Neuronal stem cell (in vitro differentiated cells): ENCODE measurements around the gene TPH1. TPM values are rescaled to one million over a fixed set of nuclear protein-coding genes. Genes with fewer than 3 reads are reported as not detected.

ENCODE experiments used
- DNase-seq: peaks from one replicate; pipeline ENCODE4 v3.0.0-alpha.2; 2013; ENCODE audit warnings: low spot score
- H2AFZ ChIP-seq: one replicate; pipeline ENCODE4 v1.6.1; 2013; ENCODE audit warnings: mild to moderate bottlenecking, low read length, inconsistent platforms
- H2AK5ac ChIP-seq: 2 replicates; pipeline ENCODE4 v1.6.1; 2013; ENCODE audit warnings: low read depth, mild to moderate bottlenecking, inconsistent platforms, low read length, moderate library complexity, mixed read lengths
- H2BK120ac ChIP-seq: 2 replicates; pipeline ENCODE4 v1.6.1; 2013; ENCODE audit warnings: low read depth, mild to moderate bottlenecking, inconsistent platforms, low read length, moderate library complexity, mixed read lengths
- H2BK12ac ChIP-seq: one replicate; pipeline ENCODE4 v1.6.1; 2013; ENCODE audit warnings: low read length, inconsistent platforms
- H2BK15ac ChIP-seq: 2 replicates; pipeline ENCODE4 v1.6.1; 2013; ENCODE audit warnings: mild to moderate bottlenecking, low read length, inconsistent platforms, mixed read lengths
- H2BK5ac ChIP-seq: one replicate; pipeline ENCODE4 v1.6.1; 2013; ENCODE audit warnings: inconsistent platforms, mild to moderate bottlenecking, low read length, moderate library complexity
- H3K14ac ChIP-seq: one replicate; pipeline ENCODE4 v1.6.1; 2013; ENCODE audit warnings: low read length, inconsistent platforms
- H3K18ac ChIP-seq: 2 replicates; pipeline ENCODE4 v1.6.1; 2013; ENCODE audit warnings: low read length, inconsistent platforms
- H3K23ac ChIP-seq: 2 replicates; pipeline ENCODE4 v1.6.1; 2013; ENCODE audit warnings: low read depth, mild to moderate bottlenecking, mixed read lengths, low read length, inconsistent platforms; ENCODE audit not compliant: poor library complexity
- H3K27ac ChIP-seq: replicated peaks from 3 replicates; pipeline ENCODE4 v1.5.1; 2013; ENCODE audit warnings: low read length, inconsistent platforms
- H3K27me3 ChIP-seq, 3 experiments: 2 replicates each; pipeline ENCODE4 v1.6.1; 2013; ENCODE audit warnings: low read length in 3 of 3, mild to moderate bottlenecking in 2 of 3, inconsistent platforms in 1 of 3, low read depth in 1 of 3, mixed read lengths in 1 of 3, moderate library complexity in 1 of 3; ENCODE audit not compliant: control insufficient read depth in 3 of 3, insufficient read depth in 3 of 3
- H3K36me3 ChIP-seq, 2 donors: replicated peaks in 1 of 2; 2 replicates each; pipeline ENCODE4 v1.6.1; 2013; ENCODE audit warnings: low read length in 2 of 2; ENCODE audit not compliant: control insufficient read depth in 2 of 2, insufficient read depth in 2 of 2
- H3K4ac ChIP-seq: 2 replicates; pipeline ENCODE4 v1.6.1; 2013; ENCODE audit warnings: inconsistent platforms, mild to moderate bottlenecking, low read length, moderate library complexity
- H3K4me1 ChIP-seq, 2 donors: 1 replicate in 1 of 2; 2 replicates in 1 of 2; pipeline ENCODE4 v1.6.1; 2013; ENCODE audit warnings: low read length in 2 of 2, low read depth in 1 of 2; ENCODE audit not compliant: control insufficient read depth in 2 of 2, insufficient read depth in 1 of 2
- H3K4me2 ChIP-seq: one replicate; pipeline ENCODE4 v1.6.1; 2013; ENCODE audit warnings: mild to moderate bottlenecking, low read length, inconsistent platforms; ENCODE audit not compliant: insufficient read depth, poor library complexity, severe bottlenecking
- H3K4me3 ChIP-seq, 2 donors: 2 replicates each; pipeline ENCODE4 v1.5.1; 2013; ENCODE audit warnings: low read length in 2 of 2, mild to moderate bottlenecking in 2 of 2, inconsistent platforms in 1 of 2, moderate library complexity in 1 of 2
- H3K79me1 ChIP-seq: one replicate; pipeline ENCODE4 v1.6.1; 2013; ENCODE audit warnings: low read depth, mild to moderate bottlenecking, inconsistent platforms, low read length, moderate library complexity
- H3K9ac ChIP-seq: one replicate; pipeline ENCODE4 v1.6.1; 2013; ENCODE audit warnings: mild to moderate bottlenecking, low read depth, low read length, inconsistent platforms; ENCODE audit not compliant: poor library complexity
- H3K9me3 ChIP-seq, 2 donors: replicated peaks in 1 of 2; 2 replicates each; pipeline versions ENCODE3 to v1.6.1; 2013; ENCODE audit warnings: low read length in 2 of 2, mild to moderate bottlenecking in 2 of 2, inconsistent platforms in 1 of 2, low read depth in 1 of 2, mixed read lengths in 1 of 2, moderate library complexity in 1 of 2; ENCODE audit not compliant: control insufficient read depth in 2 of 2, insufficient read depth in 1 of 2
- H4K8ac ChIP-seq: one replicate; pipeline ENCODE4 v1.6.1; 2013; ENCODE audit warnings: low read depth, mild to moderate bottlenecking, inconsistent platforms, low read length, moderate library complexity
- H4K91ac ChIP-seq: one replicate; pipeline ENCODE4 v1.6.1; 2013; ENCODE audit warnings: low read length, low read depth, mild to moderate bottlenecking, inconsistent platforms; ENCODE audit not compliant: poor library complexity
- WGBS, 2 donors: extraction: QIAGEN DNeasy Blood & Tissue Kit; methylation state at CpG; one replicate each; pipeline ENCODE4 v1.1.7; 2013; ENCODE audit warnings: missing lambda C conversion rate in 2 of 2, mixed read lengths in 1 of 2; ENCODE audit not compliant: insufficient read length in 2 of 2, insufficient replicate concordance in 1 of 2; ENCODE audit errors: extremely low coverage in 2 of 2; 5-methylcytosine and 5-hydroxymethylcytosine counted together
- polyA plus RNA-seq, 2 experiments: library from polyadenylated mRNA; stranded (reverse); fragments of 200-250 nt; gene quantifications; one replicate each; pipeline ENCODE4 v1.2.3, GENCODE V29; 2013

Gene TPH1
- polyA plus RNA-seq (2013, experiment 1 of 2) = 0.15 TPM
- 0.14 TPM for polyA plus RNA-seq (2013, experiment 2 of 2)

- WGBS, 2 donors = no CpG with 5 or more reads among the region's 36 CpGs
- Histone ChIP-seq H2AFZ (peak within 1 kb of the TSS; percentile 12), H3K18ac (no peak within 1 kb of the TSS), H3K4ac (no peak within 1 kb of the TSS), H3K79me1 (no peaks in the 10 kb centered on the region), H3K4me3 (peak within 1 kb of the TSS in 1 of 2 donors; percentile 69), H4K8ac (no peak within 1 kb of the TSS), H2BK12ac (no peak within 1 kb of the TSS), H4K91ac (no peak within 1 kb of the TSS), H3K14ac (no peak within 1 kb of the TSS), H2BK120ac (no peak within 1 kb of the TSS), H3K27me3 (peaks cover 0 to 15% (median 2%) of the 10 kb centered on the region in 3 experiments), H3K9ac (peak within 1 kb of the TSS; percentile 72), H2BK15ac (no peak within 1 kb of the TSS), H3K36me3 (no peaks in the 10 kb centered on the region), H2AK5ac (no peak within 1 kb of the TSS), H3K27ac (no peak within 1 kb of the TSS), H2BK5ac (no peak within 1 kb of the TSS), H3K4me1 (peaks cover 0 to 2% of the 10 kb centered on the region in 2 donors), H3K23ac (no peak within 1 kb of the TSS), H3K4me2 (peak within 1 kb of the TSS; percentile 50), H3K9me3 (no peaks in the 10 kb centered on the region)
- peak; percentile 26 for DNase-seq
Observed at GRCh38 chr11:18046116-18046777, at the start of gene TPH1. Gene TPH1, minus strand, starts transcription at chr11:18046269. Its CDS starts 5,507 bp downstream, at chr11:18040762.

GRCh38 chr11:18093959-18094358, 47.9 kb upstream of the TPH1 start:
- no peak overlapping the region for H2BK120ac ChIP-seq
- no peaks in the 10 kb centered on the region for H3K27me3 ChIP-seq
- H3K4me3 ChIP-seq = no peak overlapping the region
- no peak overlapping the region for H3K23ac ChIP-seq
- no peak overlapping the region for H3K4me2 ChIP-seq
- no peak overlapping the region for H2BK15ac ChIP-seq
- no peak overlapping the region for H3K4ac ChIP-seq
- no peak overlapping the region for H2BK12ac ChIP-seq
- no peak overlapping the region for H3K27ac ChIP-seq
- DNase-seq = no peak
- H3K18ac ChIP-seq = no peak overlapping the region
- H3K36me3 ChIP-seq = peaks cover 22 to 93% of the 10 kb centered on the region in 2 donors
- H2BK5ac ChIP-seq = no peak overlapping the region
- H3K4me1 ChIP-seq = no peaks in the 10 kb centered on the region
- H3K9ac ChIP-seq = no peak overlapping the region
- H4K8ac ChIP-seq = no peak overlapping the region
- no peaks in the 10 kb centered on the region for H3K9me3 ChIP-seq
- no peaks in the 10 kb centered on the region for H3K79me1 ChIP-seq
- H4K91ac ChIP-seq = no peak overlapping the region
- H3K14ac ChIP-seq = no peak overlapping the region
- H2AFZ ChIP-seq = no peak overlapping the region
- H2AK5ac ChIP-seq = no peak overlapping the region

GRCh38 chr11:18091731-18092130, 45.7 kb upstream of the TPH1 start:
- H3K4me2 ChIP-seq = no peak overlapping the region
- no peak overlapping the region for H3K14ac ChIP-seq
- no peak for DNase-seq
- no peak overlapping the region for H3K4ac ChIP-seq
- H2AFZ ChIP-seq = no peak overlapping the region
- H3K79me1 ChIP-seq = no peaks in the 10 kb centered on the region
- H2BK15ac ChIP-seq = no peak overlapping the region
- no peak overlapping the region for H3K9ac ChIP-seq
- H3K4me3 ChIP-seq = no peak overlapping the region
- no peaks in the 10 kb centered on the region for H3K9me3 ChIP-seq
- no peak overlapping the region for H2BK12ac ChIP-seq
- peaks cover 26 to 100% of the 10 kb centered on the region in 2 donors for H3K36me3 ChIP-seq
- no peak overlapping the region for H2AK5ac ChIP-seq
- no peak overlapping the region for H4K8ac ChIP-seq
- no peaks in the 10 kb centered on the region for H3K27me3 ChIP-seq
- H2BK120ac ChIP-seq = no peak overlapping the region
- H3K18ac ChIP-seq = no peak overlapping the region
- no peaks in the 10 kb centered on the region for H3K4me1 ChIP-seq
- H3K27ac ChIP-seq = no peak overlapping the region
- no peak overlapping the region for H3K23ac ChIP-seq
- no peak overlapping the region for H2BK5ac ChIP-seq
- H4K91ac ChIP-seq = no peak overlapping the region
- no CpG with 5 or more reads among the region's 2 CpGs for WGBS, 2 donors

GRCh38 chr11:18088966-18089365, 42.9 kb upstream of the TPH1 start:
- Histone ChIP-seq H4K8ac (no peak overlapping the region), H2BK15ac (no peak overlapping the region), H2BK12ac (no peak overlapping the region), H3K36me3 (peaks cover 24 to 99% of the 10 kb centered on the region in 2 donors), H2BK120ac (no peak overlapping the region), H3K9ac (no peak overlapping the region), H3K4me3 (no peak overlapping the region), H3K4me1 (no peaks in the 10 kb centered on the region), H3K4ac (no peak overlapping the region), H3K79me1 (no peaks in the 10 kb centered on the region), H3K23ac (no peak overlapping the region), H3K14ac (no peak overlapping the region), H2AFZ (no peak overlapping the region), H3K27ac (no peak overlapping the region), H4K91ac (no peak overlapping the region), H3K4me2 (no peak overlapping the region), H3K18ac (no peak overlapping the region), H2BK5ac (no peak overlapping the region), H2AK5ac (no peak overlapping the region), H3K9me3 (no peaks in the 10 kb centered on the region), H3K27me3 (no peaks in the 10 kb centered on the region)
- DNase-seq = no peak
- WGBS, 2 donors = no CpG with 5 or more reads among the region's 3 CpGs
